SU-DHL-6 (cell line): ENCODE results near the gene NET1.

Source experiments
- EZH2phosphoT487 ChIP-seq: fragments of 200-600 bp; sonication (generic), shearing (Covaris generic); conservative IDR thresholded peaks from 2 replicates; pipeline ENCODE4 v1.6.1; 2018; ENCODE audit warnings: mild to moderate bottlenecking, antibody characterized with exemption, low read length, moderate library complexity, mixed read lengths
- TF ChIP-seq, protein P1 (sequence below): fragments of 200-600 bp; sonication (generic); IDR thresholded peaks from one replicate; pipeline ENCODE4 v1.5.1; 2017; ENCODE audit warnings: antibody characterized with exemption, mild to moderate bottlenecking, low read length, moderate library complexity; ENCODE audit not compliant: insufficient read depth, poor library complexity, severe bottlenecking

DNA sequence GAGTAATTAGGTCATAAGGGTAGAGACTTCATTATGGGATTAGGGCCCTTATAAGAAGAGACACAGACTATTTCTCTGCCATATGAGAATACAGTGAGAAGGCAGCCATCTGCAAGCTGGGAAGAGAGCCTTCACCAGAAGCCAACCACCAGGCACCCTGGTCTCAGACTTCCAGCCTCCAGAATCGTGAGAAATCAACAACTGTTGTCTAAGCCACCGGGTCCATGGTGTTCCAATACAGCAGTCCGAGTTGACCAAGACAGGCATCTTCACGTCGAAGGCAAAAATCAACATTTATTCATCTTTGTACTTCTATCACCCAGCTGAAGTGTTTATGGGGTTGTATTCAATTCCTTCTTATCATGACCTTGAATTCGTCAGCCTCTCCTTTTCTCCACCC, 13.0 kb upstream of the NET1 start:
- TF ChIP-seq, protein P1, sequence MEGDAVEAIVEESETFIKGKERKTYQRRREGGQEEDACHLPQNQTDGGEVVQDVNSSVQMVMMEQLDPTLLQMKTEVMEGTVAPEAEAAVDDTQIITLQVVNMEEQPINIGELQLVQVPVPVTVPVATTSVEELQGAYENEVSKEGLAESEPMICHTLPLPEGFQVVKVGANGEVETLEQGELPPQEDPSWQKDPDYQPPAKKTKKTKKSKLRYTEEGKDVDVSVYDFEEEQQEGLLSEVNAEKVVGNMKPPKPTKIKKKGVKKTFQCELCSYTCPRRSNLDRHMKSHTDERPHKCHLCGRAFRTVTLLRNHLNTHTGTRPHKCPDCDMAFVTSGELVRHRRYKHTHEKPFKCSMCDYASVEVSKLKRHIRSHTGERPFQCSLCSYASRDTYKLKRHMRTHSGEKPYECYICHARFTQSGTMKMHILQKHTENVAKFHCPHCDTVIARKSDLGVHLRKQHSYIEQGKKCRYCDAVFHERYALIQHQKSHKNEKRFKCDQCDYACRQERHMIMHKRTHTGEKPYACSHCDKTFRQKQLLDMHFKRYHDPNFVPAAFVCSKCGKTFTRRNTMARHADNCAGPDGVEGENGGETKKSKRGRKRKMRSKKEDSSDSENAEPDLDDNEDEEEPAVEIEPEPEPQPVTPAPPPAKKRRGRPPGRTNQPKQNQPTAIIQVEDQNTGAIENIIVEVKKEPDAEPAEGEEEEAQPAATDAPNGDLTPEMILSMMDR: no peak
- TF ChIP-seq EZH2phosphoT487: no peak
